Common myeloid progenitor, CD34-positive (primary cell): Measurements from ENCODE around the gene SHC4.

Experiments used
- CTCF ChIA-PET: fragments of 350-600 bp; sonication (Branson Sonifier 250); formaldehyde crosslinking; loops from one replicate; lab custom pipeline; 2021; ENCODE audit warnings: antibody characterized with exemption; lab: Charles Lee
- POLR2A ChIA-PET: fragments of 350-600 bp; sonication (Branson Sonifier 250); formaldehyde crosslinking; loops from one replicate; lab custom pipeline; 2021; ENCODE audit warnings: antibody characterized with exemption; lab: Charles Lee
- DNase-seq, 3 donors: peaks; one replicate each; pipeline versions ENCODE4 v3.0.0 to v3.0.0-alpha.2; 2013
- H3K27ac ChIP-seq, 2 experiments: 1 replicate in 1 of 2; 2 replicates in 1 of 2; pipeline ENCODE4 v1.7.0; 2013; ENCODE audit warnings: inconsistent platforms in 2 of 2, low read length in 2 of 2, mild to moderate bottlenecking in 2 of 2, low read depth in 1 of 2, moderate library complexity in 1 of 2; ENCODE audit not compliant: severe bottlenecking in 2 of 2, insufficient read depth in 1 of 2, poor library complexity in 1 of 2
- H3K27me3 ChIP-seq, 5 experiments: replicated peaks in 2 of 5; 1 replicate in 3 of 5; 2 replicates in 2 of 5; pipeline versions ENCODE4 v1.6.1 to v1.7.0; 2013; ENCODE audit warnings: low read length in 4 of 5, mild to moderate bottlenecking in 2 of 5, moderate library complexity in 2 of 5, inconsistent platforms in 1 of 5; ENCODE audit not compliant: insufficient read depth in 5 of 5, control insufficient read depth in 4 of 5
- H3K36me3 ChIP-seq, 4 experiments: 1 replicate in 2 of 4; 2 replicates in 2 of 4; pipeline versions ENCODE4 v1.6.1 to v1.7.0; 2013; ENCODE audit warnings: low read length in 3 of 4, control low read depth in 1 of 4, mild to moderate bottlenecking in 1 of 4; ENCODE audit not compliant: control insufficient read depth in 4 of 4, insufficient read depth in 4 of 4
- H3K4me1 ChIP-seq, 4 experiments: 1 replicate in 3 of 4; 2 replicates in 1 of 4; pipeline versions ENCODE4 v1.6.1 to v1.7.1; 2013; ENCODE audit warnings: low read length in 3 of 4, mild to moderate bottlenecking in 3 of 4, control low read depth in 1 of 4, inconsistent platforms in 1 of 4, moderate library complexity in 1 of 4; ENCODE audit not compliant: control insufficient read depth in 4 of 4, insufficient read depth in 4 of 4; ENCODE audit errors: control extremely low read depth in 1 of 4
- H3K4me3 ChIP-seq, 7 experiments: 1 replicate in 4 of 7; 2 replicates in 3 of 7; pipeline versions ENCODE4 v1.5.1 to v1.7.0; 2013; ENCODE audit warnings: mild to moderate bottlenecking in 7 of 7, low read length in 6 of 7, moderate library complexity in 6 of 7, inconsistent platforms in 2 of 7, low read depth in 2 of 7, control low read depth in 1 of 7; ENCODE audit not compliant: insufficient read depth in 4 of 7, control insufficient read depth in 1 of 7; ENCODE audit errors: extremely low read depth in 1 of 7
- H3K9me3 ChIP-seq, 5 experiments: 1 replicate in 4 of 5; 2 replicates in 1 of 5; pipeline versions ENCODE4 v1.6.1 to v1.7.1; 2013; ENCODE audit warnings: low read length in 4 of 5, mild to moderate bottlenecking in 2 of 5, inconsistent platforms in 1 of 5, low read depth in 1 of 5, moderate library complexity in 1 of 5; ENCODE audit not compliant: control insufficient read depth in 4 of 5, insufficient read depth in 2 of 5; ENCODE audit errors: control extremely low read depth in 1 of 5
- WGBS: methylation state at CpG from one replicate; pipeline ENCODE4 v1.1.5; 2013; ENCODE audit not compliant: insufficient coverage; 5-methylcytosine and 5-hydroxymethylcytosine counted together

The SHC4 gene

DNA sequence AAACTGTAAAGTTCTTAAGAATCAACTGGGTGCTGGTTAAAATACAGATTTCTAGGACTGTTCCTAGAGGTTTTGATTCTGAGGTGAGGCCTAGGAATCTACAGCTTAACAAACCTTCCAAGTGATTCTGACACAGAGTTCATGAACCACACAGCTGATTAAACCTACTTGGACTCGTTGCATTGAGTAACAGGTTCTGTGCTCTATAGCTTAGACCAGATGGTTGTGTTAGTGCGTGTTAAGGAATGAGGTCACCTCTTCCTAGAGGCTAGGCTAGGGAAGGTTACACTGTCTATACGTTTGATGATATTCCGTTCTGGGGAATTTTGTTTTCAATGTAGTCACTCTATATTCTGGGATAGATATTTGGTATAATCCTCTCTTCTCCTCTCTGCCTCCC lies 63.9 kb downstream of the SHC4 start:
- H3K27ac ChIP-seq = no peak overlapping the region
- POLR2A ChIA-PET = no interaction called here
- H3K4me1 ChIP-seq = peaks cover 0 to 10% (median 0%) of the 10 kb centered on the region in 4 experiments
- no peaks in the 10 kb centered on the region for H3K36me3 ChIP-seq
- no peaks in the 10 kb centered on the region for H3K27me3 ChIP-seq
- DNase-seq = no peak
- no peak overlapping the region for H3K4me3 ChIP-seq
- CTCF ChIA-PET = interaction anchor here (0.6 to 1.5 kb wide), 2 partner anchors 22 to 52 kb away, joined by 3 to 4 read pairs; partner anchors contain the start of gene EID1
- H3K9me3 ChIP-seq = no peaks in the 10 kb centered on the region
- 88% methylated on average over 2 of the region's 4 CpGs for WGBS

DNA sequence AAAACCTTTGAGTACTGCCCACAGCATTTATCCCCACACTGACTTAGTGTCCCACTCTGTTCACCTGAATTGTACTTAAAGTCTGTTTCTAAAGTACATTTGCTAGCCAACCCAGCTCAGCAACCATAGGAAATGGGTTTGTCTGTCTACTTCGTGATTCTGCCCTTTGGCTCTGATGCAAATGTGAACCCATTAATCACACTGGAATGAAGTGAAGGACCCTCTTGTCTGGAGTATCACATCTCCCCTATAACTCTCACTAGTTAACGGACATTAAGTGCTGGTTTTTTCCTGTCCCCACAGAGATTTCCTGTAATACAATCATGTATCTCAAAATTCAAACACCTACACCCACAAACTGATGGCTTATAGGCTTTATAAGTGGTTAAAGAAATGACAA lies 65.3 kb downstream of the SHC4 start:
- DNase-seq = no peak
- no peaks in the 10 kb centered on the region for H3K9me3 ChIP-seq
- no peaks in the 10 kb centered on the region for H3K27me3 ChIP-seq
- whole genome bisulfite sequencing = 0% methylated on average over 1 of the region's 2 CpGs
- ChIA-PET POLR2A (no interaction called here), CTCF (interaction anchor here (1.5 kb wide), 1 partner anchor 21 kb away, joined by 3 read pairs; the partner anchor contains the start of gene EID1)
- peaks cover 0 to 10% (median 0%) of the 10 kb centered on the region in 4 experiments for H3K4me1 ChIP-seq
- H3K27ac ChIP-seq = no peak overlapping the region
- no peaks in the 10 kb centered on the region for H3K36me3 ChIP-seq
- peak overlapping the region in 1 of 7 experiments; percentile 51 for H3K4me3 ChIP-seq

DNA sequence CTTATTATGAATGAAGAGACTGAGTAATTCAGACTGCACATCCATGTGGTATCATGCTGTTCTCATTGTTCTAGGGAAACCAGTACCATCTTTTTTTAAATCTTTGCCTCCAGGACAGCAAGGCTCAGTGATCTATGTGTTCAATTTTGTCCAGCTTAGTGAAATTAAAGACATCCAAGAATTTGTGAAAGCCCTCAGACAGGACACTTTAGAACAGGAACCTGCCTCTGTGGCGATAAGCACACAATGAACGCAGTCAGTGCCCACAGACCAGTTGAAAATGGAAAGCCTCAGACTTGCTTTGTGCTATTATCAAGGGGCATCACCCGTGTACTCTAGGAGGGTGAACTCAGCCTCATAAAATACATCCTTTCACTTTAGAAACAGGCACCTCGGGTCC lies 65.7 kb downstream of the SHC4 start:
- peak; percentile 48 to 83 (median 69) for DNase-seq
- Histone ChIP-seq H3K27ac (no peak overlapping the region), H3K27me3 (no peaks in the 10 kb centered on the region), H3K4me3 (peak overlapping the region in 1 of 7 experiments; percentile 51), H3K36me3 (no peaks in the 10 kb centered on the region), H3K9me3 (no peaks in the 10 kb centered on the region), H3K4me1 (peaks cover 0 to 10% (median 0%) of the 10 kb centered on the region in 4 experiments)
- POLR2A ChIA-PET = no interaction called here
- WGBS = 3% methylated on average over 4 of the region's 4 CpGs
- CTCF ChIA-PET = no interaction called here

GRCh38 chr15:48896869-48897814 lies 66.6 kb downstream of the SHC4 start:
- Histone ChIP-seq H3K4me3 (no peak overlapping the region), H3K9me3 (no peaks in the 10 kb centered on the region), H3K36me3 (no peaks in the 10 kb centered on the region), H3K4me1 (peaks cover 0 to 10% (median 0%) of the 10 kb centered on the region in 4 experiments), H3K27ac (no peak overlapping the region), H3K27me3 (no peaks in the 10 kb centered on the region)
- CTCF ChIA-PET = no interaction called here
- DNase-seq = no peak
- 93% methylated on average over 9 of the region's 13 CpGs for WGBS
- POLR2A ChIA-PET = interaction anchor here (0.6 kb wide), 1 partner anchor 35 kb away, joined by 3 read pairs; no protein-coding TSS in a partner anchor

- Histone ChIP-seq H3K9me3 (no peaks in the 10 kb centered on the region), H3K27ac (no peak overlapping the region), H3K27me3 (no peaks in the 10 kb centered on the region), H3K4me3 (no peak overlapping the region), H3K4me1 (peaks cover 0 to 5% (median 0%) of the 10 kb centered on the region in 4 experiments), H3K36me3 (no peaks in the 10 kb centered on the region)
- WGBS = no CpG with 5 or more reads among the region's 3 CpGs
- CTCF ChIA-PET = no interaction called here
- DNase-seq = no peak
- POLR2A ChIA-PET = no interaction called here
Measured at GRCh38 chr15:48893311-48893710, 70.4 kb downstream of the SHC4 start.

- H3K4me1 ChIP-seq = no peaks in the 10 kb centered on the region
- 100% methylated on average over 4 of the region's 6 CpGs for WGBS
- POLR2A ChIA-PET = no interaction called here
Measured at GRCh38 chr15:48891232-48891765, 72.4 kb downstream of the SHC4 start.

More at GRCh38 chr15:48891232-48891765, 72.4 kb downstream of the SHC4 start:
- Histone ChIP-seq H3K27ac (no peak overlapping the region), H3K27me3 (no peaks in the 10 kb centered on the region), H3K9me3 (no peaks in the 10 kb centered on the region), H3K4me3 (no peak overlapping the region), H3K36me3 (no peaks in the 10 kb centered on the region)
- CTCF ChIA-PET = no interaction called here
- no peak for DNase-seq
